Measurements from ENCODE around the gene FAM118B. TPM values are rescaled to one million over a fixed set of nuclear protein-coding genes. Genes with fewer than 3 reads are reported as not detected.

The FAM118B gene
- total RNA-seq, 1 donor from 2014 or later, result 24.8 TPM

GRCh38 chr11:126231725-126232459 is 20.3 kb downstream of the FAM118B start:
- H3K27me3 Mint-ChIP-seq, result no peaks in the 10 kb centered on the region
- no peaks in the 10 kb centered on the region for H3K9me3 Mint-ChIP-seq

GRCh38 chr11:126232683-126233082 is 21.1 kb downstream of the FAM118B start:
- no peaks in the 10 kb centered on the region for H3K27me3 Mint-ChIP-seq
- H3K4me1 Mint-ChIP-seq (ENCODE audit: unreplicated experiment), result no peaks in the 10 kb centered on the region

More at GRCh38 chr11:126231725-126232459, 20.3 kb downstream of the FAM118B start:
- Mint-ChIP-seq H3K4me3 (no peak overlapping the region), H3K36me3 (peaks cover 17% of the 10 kb centered on the region), H3K27ac (no peak overlapping the region), H3K4me1 (ENCODE audit: unreplicated experiment) (no peaks in the 10 kb centered on the region)
- no peak for DNase-seq (ENCODE audit: extremely low spot score, unreplicated experiment)
- TF ChIP-seq CTCF (conservative IDR thresholded peaks at IDR 0.05), result no peak

GRCh38 chr11:126233391-126233790 is 21.8 kb downstream of the FAM118B start:
- DNase-seq (ENCODE audit: extremely low spot score, unreplicated experiment), result no peak
- TF ChIP-seq CTCF (conservative IDR thresholded peaks at IDR 0.05), result no peak
- H3K27me3 Mint-ChIP-seq, result no peaks in the 10 kb centered on the region
- peaks cover 17% of the 10 kb centered on the region for H3K36me3 Mint-ChIP-seq
- H3K4me1 Mint-ChIP-seq (ENCODE audit: unreplicated experiment), result no peaks in the 10 kb centered on the region
- H3K4me3 Mint-ChIP-seq, result no peak overlapping the region
- H3K27ac Mint-ChIP-seq, result no peak overlapping the region
- H3K9me3 Mint-ChIP-seq, result no peaks in the 10 kb centered on the region

More at GRCh38 chr11:126232683-126233082, 21.1 kb downstream of the FAM118B start:
- Mint-ChIP-seq H3K4me3 (no peak overlapping the region), H3K27ac (no peak overlapping the region), H3K36me3 (peaks cover 17% of the 10 kb centered on the region), H3K9me3 (no peaks in the 10 kb centered on the region)
- DNase-seq (ENCODE audit: extremely low spot score, unreplicated experiment), result no peak
- TF ChIP-seq CTCF (conservative IDR thresholded peaks at IDR 0.05), result no peak

GRCh38 chr11:126246636-126247035 is 35.1 kb downstream of the FAM118B start:
- no peak for DNase-seq (ENCODE audit: extremely low spot score, unreplicated experiment)
- Mint-ChIP-seq H3K36me3 (peaks cover 25% of the 10 kb centered on the region), H3K4me3 (no peak overlapping the region), H3K27me3 (no peaks in the 10 kb centered on the region), H3K9me3 (no peaks in the 10 kb centered on the region), H3K4me1 (ENCODE audit: unreplicated experiment) (no peaks in the 10 kb centered on the region), H3K27ac (no peak overlapping the region)
- TF ChIP-seq CTCF (conservative IDR thresholded peaks at IDR 0.05), result no peak

- Mint-ChIP-seq H3K36me3 (peaks cover 25% of the 10 kb centered on the region), H3K9me3 (no peaks in the 10 kb centered on the region), H3K4me3 (no peak overlapping the region), H3K27ac (no peak overlapping the region), H3K27me3 (no peaks in the 10 kb centered on the region), H3K4me1 (ENCODE audit: unreplicated experiment) (no peaks in the 10 kb centered on the region)
- TF ChIP-seq CTCF (conservative IDR thresholded peaks at IDR 0.05), result no peak
- DNase-seq (ENCODE audit: extremely low spot score, unreplicated experiment), result no peak
These were observed 41.7 kb downstream of the FAM118B start for GRCh38 chr11:126253265-126253664.

Data from type B pancreatic cell (in vitro differentiated cells).